K562 (cell line): ENCODE measurements around the gene SCG5. TPM values are rescaled to one million over a fixed set of nuclear protein-coding genes. Genes with fewer than 3 reads are reported as not detected.

Experiments
- ATAC-seq: fragments of 200-7000 bp; cut with Tn5 transposase; 3 replicates; pipeline ENCODE4 v1.9.1; 2020; ENCODE audit warnings: moderate library complexity
- BruUV-seq: library from RNA; stranded (reverse); fragments of 400-500 nt; replicated peaks from 2 replicates; lab custom pipeline; 2021; lab: Mats Ljungman, UMichigan
- CTCF ChIA-PET: fragments of 300-600 bp; formaldehyde crosslinking; extraction: SDS; loops from one replicate; lab custom pipeline; 2021; ENCODE audit warnings: low intra/inter-chr PET ratio; lab: Yijun Ruan, JAX
- POLR2A ChIA-PET: fragments of 300-600, 350-650 bp; sonication (Branson Sonifier 250); formaldehyde crosslinking; extraction: SDS; loops from one replicate; lab custom pipeline; 2021; ENCODE audit warnings: antibody characterized with exemption, inconsistent platforms; lab: Yijun Ruan, JAX
- DNase-seq, 4 experiments: peaks; one replicate each; pipeline versions ENCODE4 v3.0.0 to v3.0.0-alpha.2; 2011 to 2018; ENCODE audit warnings: low spot score in 3 of 4, mixed read lengths in 3 of 4; ENCODE audit errors: extremely low read depth in 1 of 4
- FAIRE-seq: peaks from 2 replicates; lab custom pipeline; 2011; peaks lifted over from hg19 to GRCh38; lab: Jason Lieb, UNC
- H2AFZ ChIP-seq: 2 replicates; pipeline ENCODE4 v1.6.0; 2011; ENCODE audit warnings: low read depth, low read length, control low read depth, inconsistent platforms
- H3K27ac ChIP-seq: fragments of 200-600 bp; 3 replicates; pipeline ENCODE4 v1.8.0; 2011; ENCODE audit warnings: low read depth, mild to moderate bottlenecking, control low read depth, inconsistent platforms, low read length, moderate library complexity, mixed read lengths; ENCODE audit errors: extremely low read depth
- H3K27me3 ChIP-seq, 2 experiments: fragments of 300-600 bp in 1 of 2; 2 replicates in 1 of 2; 3 replicates in 1 of 2; pipeline versions ENCODE4 v1.6.0 to v1.8.0; 2011; ENCODE audit warnings: inconsistent platforms in 2 of 2, low read length in 2 of 2, mild to moderate bottlenecking in 1 of 2, mixed read lengths in 1 of 2, moderate library complexity in 1 of 2; ENCODE audit not compliant: control insufficient read depth in 2 of 2, insufficient read depth in 2 of 2
- H3K36me3 ChIP-seq: fragments of 300-600 bp; 3 replicates; pipeline ENCODE4 v1.8.0; 2011; ENCODE audit warnings: mild to moderate bottlenecking, low read length, inconsistent platforms; ENCODE audit not compliant: control insufficient read depth, insufficient read depth
- H3K4me1 ChIP-seq, 2 experiments: fragments of 200-600 bp in 1 of 2; replicated peaks in 1 of 2; 2 replicates in 1 of 2; 3 replicates in 1 of 2; pipeline versions ENCODE4 v1.5.1 to v1.8.0; 2011; ENCODE audit warnings: inconsistent platforms in 2 of 2, low read length in 2 of 2, mild to moderate bottlenecking in 1 of 2, mixed read lengths in 1 of 2, moderate library complexity in 1 of 2; ENCODE audit not compliant: control insufficient read depth in 2 of 2, insufficient read depth in 2 of 2
- H3K4me2 ChIP-seq: 2 replicates; pipeline ENCODE4 v1.6.1; 2011; ENCODE audit warnings: low read length, control low read depth, inconsistent platforms, mixed read lengths; ENCODE audit not compliant: insufficient read depth
- H3K4me3 ChIP-seq: fragments of 200-600 bp; sonication (generic), shearing (Covaris generic); 2 replicates; pipeline ENCODE4 v1.5.1; 2016; ENCODE audit warnings: control low read depth, inconsistent platforms
- H3K79me2 ChIP-seq: fragments of 200-600 bp; 3 replicates; pipeline ENCODE4 v1.8.0; 2011; ENCODE audit warnings: low read length, inconsistent platforms; ENCODE audit not compliant: control insufficient read depth, insufficient read depth
- H3K9ac ChIP-seq, 2 experiments: 2 replicates each; pipeline versions ENCODE4 v1.6.0 to v1.6.1; 2011; ENCODE audit warnings: low read depth in 2 of 2, low read length in 2 of 2, control low read depth in 1 of 2, inconsistent platforms in 1 of 2, mild to moderate bottlenecking in 1 of 2, mixed read lengths in 1 of 2; ENCODE audit not compliant: insufficient read depth in 1 of 2
- H3K9me1 ChIP-seq: one replicate; pipeline ENCODE4 v1.6.0; 2011; ENCODE audit warnings: inconsistent platforms, mild to moderate bottlenecking, low read length, moderate library complexity; ENCODE audit not compliant: control insufficient read depth, insufficient read depth
- H3K9me3 ChIP-seq: replicated peaks from 2 replicates; pipeline ENCODE4 v1.5.1; 2011; ENCODE audit warnings: low read depth, low read length, inconsistent platforms; ENCODE audit not compliant: control insufficient read depth, insufficient read depth
- H4K20me1 ChIP-seq: replicated peaks from 2 replicates; pipeline ENCODE4 v1.6.1; 2011; ENCODE audit warnings: low read length, inconsistent platforms, mixed read lengths; ENCODE audit not compliant: control insufficient read depth, insufficient read depth
- CBX5 ChIP-seq: IDR thresholded peaks from 2 replicates; pipeline ENCODE4 v1.6.1; 2014; ENCODE audit warnings: low read depth, borderline replicate concordance
- IRF1 ChIP-seq: sonication (generic); formaldehyde crosslinking; IDR thresholded peaks from 2 replicates; pipeline ENCODE4 v1.8.0; 2022; ENCODE audit warnings: missing genetic modification reagents, mild to moderate bottlenecking, borderline replicate concordance
- PURB ChIP-seq: sonication (generic); formaldehyde crosslinking; IDR thresholded peaks from 2 replicates; pipeline ENCODE4 v1.9.0; 2021; ENCODE audit warnings: low read depth, mild to moderate bottlenecking, missing genetic modification reagents
- SNIP1 ChIP-seq: fragments of 450-650 bp; IDR thresholded peaks from 2 replicates; pipeline ENCODE4 v1.7.1; 2017; ENCODE audit warnings: low read depth, mild to moderate bottlenecking
- TCF7 ChIP-seq: sonication (generic); IDR thresholded peaks from 2 replicates; pipeline ENCODE4 v1.6.1; 2016; ENCODE audit warnings: antibody characterized with exemption, borderline replicate concordance
- ZSCAN29 ChIP-seq: fragments of 450-650 bp; IDR thresholded peaks from 2 replicates; pipeline ENCODE4 v1.6.1; 2017
- in situ Hi-C: fragments of 300-500 bp; cut with MboI; formaldehyde crosslinking; loops from 4 replicates; pipeline ENCODE4 v1.15.0; 2018; ENCODE audit warnings: inconsistent platforms, mixed read lengths
- intact Hi-C: fragments of 100-400 bp; cut with micrococcal nuclease; formaldehyde crosslinking; loops from 2 replicates; pipeline ENCODE4 v1.14.2; 2022
- polyA plus RNA-seq, 8 experiments: library from polyadenylated mRNA; depleted of rRNA in 4 of 8; stranded (reverse) in 5 of 8; unstranded in 3 of 8; fragments of >200 nt; fragmentation: Nextera tagmentation in 2 of 8; fragmentation: Illumina TruSeq in 1 of 8; extraction: Ambion mirVana in 2 of 8; extraction: Trizol in 1 of 8; gene quantifications; 2 replicates each; pipeline versions ENCODE4 v1.2.1 to v1.2.3, GENCODE V29; 2011 to 2014; ENCODE audit warnings: inconsistent platforms in 1 of 8, missing spikeins in 1 of 8
- total RNA-seq, 7 experiments: library from RNA; depleted of rRNA in 6 of 7; stranded (reverse); fragments of >200 nt in 6 of 7; fragmentation: Illumina TruSeq in 2 of 7; extraction: Trizol in 2 of 7; gene quantifications; 2 replicates each; pipeline versions ENCODE4 v1.2.1 to v1.2.3, GENCODE V29; 2011 to 2021; ENCODE audit warnings: low replicate concordance in 1 of 7

SCG5 gene
- total and polyA plus RNA-seq, 9 of the 15 experiments (the other 6 are each of a cell fraction or from before 2014, with no cell fraction given), result 0.06 to 0.76 (median 0.28) TPM; not detected in 2

- in situ Hi-C loops, result loop anchor here (5.0 to 10.0 kb wide), 2 partner anchors 328 to 470 kb away; no protein-coding TSS in a partner anchor
- ATAC-seq (no peak), FAIRE-seq (no peak), DNase-seq (no peak)
- Histone ChIP-seq H3K27me3 (peaks cover 0 to 3% of the 10 kb centered on the region in 2 experiments; a peak in 1 of 5 replicates), H2AFZ (no peak overlapping the region), H3K4me1 (peaks cover 0 to 4% of the 10 kb centered on the region in 2 experiments; a peak in 3 of 5 replicates), H4K20me1 (peaks cover 3% of the 10 kb centered on the region; the same call in 1 of the 2 replicates), H3K4me3 (no peak overlapping the region), H3K9me1 (no peaks in the 10 kb centered on the region), H3K27ac (no peak overlapping the region), H3K9ac (no peak overlapping the region), H3K79me2 (no peaks in the 10 kb centered on the region), H3K36me3 (no peaks in the 10 kb centered on the region), H3K9me3 (no peaks in the 10 kb centered on the region), H3K4me2 (no peak overlapping the region)
- POLR2A ChIA-PET, result interaction anchor here (0.6 kb wide), 1 partner anchor 101 kb away, joined by 3 read pairs; no protein-coding TSS in a partner anchor
- intact Hi-C loops, result loop anchor here (5.0 to 10.0 kb wide), 2 partner anchors 170 to 468 kb away; no protein-coding TSS in a partner anchor
- CTCF ChIA-PET, result interaction anchor here (3.7 kb wide), 1 partner anchor 330 kb away, joined by 34 read pairs; no protein-coding TSS in a partner anchor
- BruUV-seq, result no TSS peak
- no peak for TF ChIP-seq TCF7
- TF ChIP-seq SNIP1, result no peak
- no peak for TF ChIP-seq PURB (CRISPR knock-in tag)
- TF ChIP-seq ZSCAN29, result no peak
- no peak for TF ChIP-seq CBX5
- TF ChIP-seq IRF1 (CRISPR knock-in tag), result no peak
Observed at GRCh38 chr15:32664796-32665195, 23.3 kb downstream of the SCG5 start.
